ENCODE data around the gene SV2B. TPM values are rescaled to one million over a fixed set of nuclear protein-coding genes. Genes with fewer than 3 reads are reported as not detected.
A peak's percentile ranks its signal among the peaks of the same experiment; 100 is the strongest.

SV2B gene
- total RNA-seq, 1 donor from 2014 or later: 0.26 TPM

- no peak for DNase-seq (ENCODE audit: low read depth)
- no peak for TF ChIP-seq CTCF (IDR thresholded peaks at IDR 0.05; ENCODE audit: insufficient read depth, low read length, severe bottlenecking)
- FAIRE-seq: no peak
- Histone ChIP-seq H3K36me3 (ENCODE audit: control insufficient read depth, insufficient read depth, low read length) (no peaks in the 10 kb centered on the region), H3K4me3 (ENCODE audit: low read depth, low read length) (no peak overlapping the region), H3K27me3 (ENCODE audit: control insufficient read depth, insufficient read depth, low read length) (no peaks in the 10 kb centered on the region)
These were observed 115.9 kb downstream of the SV2B start for GRCh38 chr15:91216000-91216399.

GRCh38 chr15:91219206-91219605 is 119.1 kb downstream of the SV2B start:
- FAIRE-seq: peak; percentile 95
- no peak for TF ChIP-seq CTCF (IDR thresholded peaks at IDR 0.05; ENCODE audit: insufficient read depth, low read length, severe bottlenecking)
- Histone ChIP-seq H3K4me3 (ENCODE audit: low read depth, low read length) (no peak overlapping the region), H3K27me3 (ENCODE audit: control insufficient read depth, insufficient read depth, low read length) (no peaks in the 10 kb centered on the region), H3K36me3 (ENCODE audit: control insufficient read depth, insufficient read depth, low read length) (no peaks in the 10 kb centered on the region)
- no peak for DNase-seq (ENCODE audit: low read depth)

GRCh38 chr15:91222052-91222451 is 122.0 kb downstream of the SV2B start:
- no peak for DNase-seq (ENCODE audit: low read depth)
- TF ChIP-seq CTCF (IDR thresholded peaks at IDR 0.05; ENCODE audit: insufficient read depth, low read length, severe bottlenecking): no peak
- Histone ChIP-seq H3K36me3 (ENCODE audit: control insufficient read depth, insufficient read depth, low read length) (no peaks in the 10 kb centered on the region), H3K4me3 (ENCODE audit: low read depth, low read length) (no peak overlapping the region), H3K27me3 (ENCODE audit: control insufficient read depth, insufficient read depth, low read length) (no peaks in the 10 kb centered on the region)
- FAIRE-seq: no peak

GRCh38 chr15:91223863-91224262 is 123.8 kb downstream of the SV2B start:
- no peak for DNase-seq (ENCODE audit: low read depth)
- no peak for TF ChIP-seq CTCF (IDR thresholded peaks at IDR 0.05; ENCODE audit: insufficient read depth, low read length, severe bottlenecking)
- peak; percentile 81 for FAIRE-seq
- H3K4me3 ChIP-seq (ENCODE audit: low read depth, low read length): no peak overlapping the region
- no peaks in the 10 kb centered on the region for H3K27me3 ChIP-seq (ENCODE audit: control insufficient read depth, insufficient read depth, low read length)
- no peaks in the 10 kb centered on the region for H3K36me3 ChIP-seq (ENCODE audit: control insufficient read depth, insufficient read depth, low read length)

GRCh38 chr15:91224755-91225380 is 124.8 kb downstream of the SV2B start:
- no peaks in the 10 kb centered on the region for H3K27me3 ChIP-seq (ENCODE audit: control insufficient read depth, insufficient read depth, low read length)
- H3K4me3 ChIP-seq (ENCODE audit: low read depth, low read length): no peak overlapping the region
- DNase-seq (ENCODE audit: low read depth) (peak; percentile 50), FAIRE-seq (no peak)
- no peaks in the 10 kb centered on the region for H3K36me3 ChIP-seq (ENCODE audit: control insufficient read depth, insufficient read depth, low read length)
- peak; percentile 62 for TF ChIP-seq CTCF (IDR thresholded peaks at IDR 0.05; ENCODE audit: insufficient read depth, low read length, severe bottlenecking)

- H3K4me3 ChIP-seq (ENCODE audit: low read depth, low read length): no peak overlapping the region
- TF ChIP-seq CTCF (IDR thresholded peaks at IDR 0.05; ENCODE audit: insufficient read depth, low read length, severe bottlenecking): no peak
- DNase-seq (ENCODE audit: low read depth) (no peak), FAIRE-seq (no peak)
- no peaks in the 10 kb centered on the region for H3K36me3 ChIP-seq (ENCODE audit: control insufficient read depth, insufficient read depth, low read length)
- H3K27me3 ChIP-seq (ENCODE audit: control insufficient read depth, insufficient read depth, low read length): no peaks in the 10 kb centered on the region
These were observed 125.7 kb downstream of the SV2B start for GRCh38 chr15:91225741-91226140.
